HepG2 (cell line): ENCODE measurements around the gene RTEL1. TPM values are rescaled to one million over a fixed set of nuclear protein-coding genes. Genes with fewer than 3 reads are reported as not detected.

Experiments used
- ELF3 ChIP-seq: IDR thresholded peaks from 2 replicates; pipeline ENCODE4 v1.6.1; 2016; ENCODE audit warnings: missing genetic modification reagents, missing compliant biosample characterization
- GFI1 ChIP-seq: sonication (generic); formaldehyde crosslinking; IDR thresholded peaks from 2 replicates; pipeline ENCODE4 v1.5.0; 2020; ENCODE audit warnings: missing genetic modification reagents, mild to moderate bottlenecking, borderline replicate concordance
- JUND ChIP-seq: sonication (generic); formaldehyde crosslinking; IDR thresholded peaks from 2 replicates; pipeline ENCODE4 v1.8.0; 2022; ENCODE audit warnings: mild to moderate bottlenecking, missing genetic modification reagents
- MAFF ChIP-seq: IDR thresholded peaks from 2 replicates; pipeline ENCODE4 v1.6.1; 2011; ENCODE audit warnings: low read depth, low read length, improper control_type of control experiment
- TEAD2 ChIP-seq: sonication (generic); formaldehyde crosslinking; IDR thresholded peaks from 2 replicates; pipeline ENCODE4 v1.9.0; 2021; ENCODE audit warnings: missing genetic modification reagents
- YEATS4 ChIP-seq: sonication (generic); formaldehyde crosslinking; IDR thresholded peaks from 2 replicates; pipeline ENCODE4 v1.4.0; 2020; ENCODE audit warnings: missing genetic modification reagents, borderline replicate concordance
- ZNF510 ChIP-seq: sonication (generic); formaldehyde crosslinking; IDR thresholded peaks from 2 replicates; pipeline ENCODE4 v1.4.0; 2020; ENCODE audit warnings: low read depth, mild to moderate bottlenecking, missing genetic modification reagents
- ZNF724P ChIP-seq: sonication (generic); formaldehyde crosslinking; IDR thresholded peaks from 2 replicates; pipeline ENCODE4 v1.8.0; 2022; ENCODE audit warnings: missing genetic modification reagents, borderline replicate concordance
- ZNF747 ChIP-seq: sonication (generic); formaldehyde crosslinking; IDR thresholded peaks from 2 replicates; pipeline ENCODE4 v1.8.1; 2023; ENCODE audit warnings: missing genetic modification reagents, mild to moderate bottlenecking, borderline replicate concordance
- ZSCAN22 ChIP-seq: sonication (generic); formaldehyde crosslinking; IDR thresholded peaks from 2 replicates; pipeline ENCODE4 v1.4.0; 2020; ENCODE audit warnings: mild to moderate bottlenecking, missing genetic modification reagents
- polyA plus RNA-seq, 8 experiments: library from polyadenylated mRNA; depleted of rRNA in 3 of 8; stranded (reverse) in 7 of 8; unstranded in 1 of 8; fragments of >200 nt; fragmentation: Illumina TruSeq in 4 of 8; extraction: Trizol in 4 of 8; gene quantifications; 2 replicates each; pipeline versions ENCODE4 v1.2.1 to v1.2.3, GENCODE V29; 2011 to 2016; ENCODE audit warnings: low read depth in 4 of 8, missing spikeins in 1 of 8, mixed read lengths in 1 of 8; ENCODE audit not compliant: insufficient read depth in 1 of 8
- total RNA-seq, 5 experiments: library from RNA; depleted of rRNA; stranded (reverse); fragments of >200 nt; fragmentation: Illumina TruSeq; extraction: Trizol; gene quantifications; 2 replicates each; pipeline ENCODE4 v1.2.3, GENCODE V29; 2016; ENCODE audit warnings: low read depth in 1 of 5
- TF ChIP-seq, protein P1 (sequence below): sonication (generic); formaldehyde crosslinking; IDR thresholded peaks from 2 replicates; pipeline ENCODE4 v1.8.0; 2022; ENCODE audit warnings: mild to moderate bottlenecking, missing genetic modification reagents
- TF ChIP-seq, protein P2 (sequence below): sonication (generic); formaldehyde crosslinking; IDR thresholded peaks from 2 replicates; pipeline ENCODE4 v1.5.0; 2020; ENCODE audit warnings: mild to moderate bottlenecking, missing genetic modification reagents, borderline replicate concordance
- TF ChIP-seq, protein P3 (sequence below): sonication (generic); formaldehyde crosslinking; IDR thresholded peaks from 2 replicates; pipeline ENCODE4 v1.4.0; 2020; ENCODE audit warnings: missing genetic modification reagents, borderline replicate concordance

Gene RTEL1
- total and polyA plus RNA-seq, 2 of the 13 experiments (the other 11 are each of a cell fraction or from before 2014, with no cell fraction given): 21.8 to 36.4 TPM

DNA sequence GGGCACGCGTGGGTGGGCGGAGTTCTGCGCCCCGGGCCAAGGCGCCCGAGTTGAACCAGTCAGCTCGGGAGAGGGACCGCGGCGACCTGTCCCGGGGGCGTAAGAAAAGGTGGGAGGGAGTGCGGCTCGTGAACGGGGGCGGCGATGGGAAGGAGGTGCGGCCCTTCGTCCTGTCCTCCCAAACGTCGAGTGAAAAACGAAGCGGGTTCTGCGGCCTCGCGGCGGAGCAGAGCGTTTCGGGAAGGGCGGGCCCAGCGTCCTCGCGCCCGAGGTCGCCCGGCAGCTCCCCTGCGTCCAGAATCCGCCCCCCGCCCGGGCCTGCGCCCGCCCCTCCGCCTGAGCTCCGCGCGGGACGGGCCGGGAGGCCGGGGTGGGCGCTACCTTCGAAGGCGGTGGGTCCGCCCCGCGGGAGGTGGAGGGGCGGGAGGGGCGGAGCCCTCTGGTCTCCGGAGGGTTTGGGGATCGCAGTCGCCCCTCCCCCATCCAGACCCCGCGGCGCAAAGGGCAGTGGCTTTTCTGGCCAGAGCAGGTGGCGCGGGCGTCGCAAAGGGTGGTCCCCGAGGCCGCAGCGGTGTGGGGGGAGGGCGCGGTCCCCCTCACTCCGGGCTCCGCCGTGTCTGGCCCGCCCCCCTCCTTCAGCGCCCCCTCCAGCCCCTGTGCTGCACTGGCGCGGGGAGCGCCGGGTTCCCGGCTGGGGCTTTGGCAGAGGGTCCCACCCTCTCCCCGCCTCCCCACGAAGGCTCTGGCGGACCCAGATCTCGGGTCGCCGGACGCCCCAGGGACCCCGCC, 5.7 kb upstream of the RTEL1 start (continued):
- TF ChIP-seq MAFF (no peak), TEAD2 (CRISPR knock-in tag) (peak; percentile 80; the same call in 1 of the 2 replicates), ZNF510 (CRISPR knock-in tag) (no peak), YEATS4 (0 out of 2 replicates have a peak, but pooled peaks have one; percentile 16), ZNF724P (CRISPR knock-in tag) (peak; percentile 87; the same call in 1 of the 2 replicates), GFI1 (CRISPR knock-in tag) (peak; percentile 22; the same call in 1 of the 2 replicates), ZNF747 (CRISPR knock-in tag) (peak; percentile 6; the same call in 1 of the 2 replicates), ZSCAN22 (CRISPR knock-in tag) (no peak), ELF3 (CRISPR knock-in tag) (peak; percentile 46; the same call in 1 of the 2 replicates), JUND (no peak)
- TF ChIP-seq, protein P1, sequence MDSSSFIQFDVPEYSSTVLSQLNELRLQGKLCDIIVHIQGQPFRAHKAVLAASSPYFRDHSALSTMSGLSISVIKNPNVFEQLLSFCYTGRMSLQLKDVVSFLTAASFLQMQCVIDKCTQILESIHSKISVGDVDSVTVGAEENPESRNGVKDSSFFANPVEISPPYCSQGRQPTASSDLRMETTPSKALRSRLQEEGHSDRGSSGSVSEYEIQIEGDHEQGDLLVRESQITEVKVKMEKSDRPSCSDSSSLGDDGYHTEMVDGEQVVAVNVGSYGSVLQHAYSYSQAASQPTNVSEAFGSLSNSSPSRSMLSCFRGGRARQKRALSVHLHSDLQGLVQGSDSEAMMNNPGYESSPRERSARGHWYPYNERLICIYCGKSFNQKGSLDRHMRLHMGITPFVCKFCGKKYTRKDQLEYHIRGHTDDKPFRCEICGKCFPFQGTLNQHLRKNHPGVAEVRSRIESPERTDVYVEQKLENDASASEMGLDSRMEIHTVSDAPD (CRISPR knock-in tag): no peak
- TF ChIP-seq, protein P2, sequence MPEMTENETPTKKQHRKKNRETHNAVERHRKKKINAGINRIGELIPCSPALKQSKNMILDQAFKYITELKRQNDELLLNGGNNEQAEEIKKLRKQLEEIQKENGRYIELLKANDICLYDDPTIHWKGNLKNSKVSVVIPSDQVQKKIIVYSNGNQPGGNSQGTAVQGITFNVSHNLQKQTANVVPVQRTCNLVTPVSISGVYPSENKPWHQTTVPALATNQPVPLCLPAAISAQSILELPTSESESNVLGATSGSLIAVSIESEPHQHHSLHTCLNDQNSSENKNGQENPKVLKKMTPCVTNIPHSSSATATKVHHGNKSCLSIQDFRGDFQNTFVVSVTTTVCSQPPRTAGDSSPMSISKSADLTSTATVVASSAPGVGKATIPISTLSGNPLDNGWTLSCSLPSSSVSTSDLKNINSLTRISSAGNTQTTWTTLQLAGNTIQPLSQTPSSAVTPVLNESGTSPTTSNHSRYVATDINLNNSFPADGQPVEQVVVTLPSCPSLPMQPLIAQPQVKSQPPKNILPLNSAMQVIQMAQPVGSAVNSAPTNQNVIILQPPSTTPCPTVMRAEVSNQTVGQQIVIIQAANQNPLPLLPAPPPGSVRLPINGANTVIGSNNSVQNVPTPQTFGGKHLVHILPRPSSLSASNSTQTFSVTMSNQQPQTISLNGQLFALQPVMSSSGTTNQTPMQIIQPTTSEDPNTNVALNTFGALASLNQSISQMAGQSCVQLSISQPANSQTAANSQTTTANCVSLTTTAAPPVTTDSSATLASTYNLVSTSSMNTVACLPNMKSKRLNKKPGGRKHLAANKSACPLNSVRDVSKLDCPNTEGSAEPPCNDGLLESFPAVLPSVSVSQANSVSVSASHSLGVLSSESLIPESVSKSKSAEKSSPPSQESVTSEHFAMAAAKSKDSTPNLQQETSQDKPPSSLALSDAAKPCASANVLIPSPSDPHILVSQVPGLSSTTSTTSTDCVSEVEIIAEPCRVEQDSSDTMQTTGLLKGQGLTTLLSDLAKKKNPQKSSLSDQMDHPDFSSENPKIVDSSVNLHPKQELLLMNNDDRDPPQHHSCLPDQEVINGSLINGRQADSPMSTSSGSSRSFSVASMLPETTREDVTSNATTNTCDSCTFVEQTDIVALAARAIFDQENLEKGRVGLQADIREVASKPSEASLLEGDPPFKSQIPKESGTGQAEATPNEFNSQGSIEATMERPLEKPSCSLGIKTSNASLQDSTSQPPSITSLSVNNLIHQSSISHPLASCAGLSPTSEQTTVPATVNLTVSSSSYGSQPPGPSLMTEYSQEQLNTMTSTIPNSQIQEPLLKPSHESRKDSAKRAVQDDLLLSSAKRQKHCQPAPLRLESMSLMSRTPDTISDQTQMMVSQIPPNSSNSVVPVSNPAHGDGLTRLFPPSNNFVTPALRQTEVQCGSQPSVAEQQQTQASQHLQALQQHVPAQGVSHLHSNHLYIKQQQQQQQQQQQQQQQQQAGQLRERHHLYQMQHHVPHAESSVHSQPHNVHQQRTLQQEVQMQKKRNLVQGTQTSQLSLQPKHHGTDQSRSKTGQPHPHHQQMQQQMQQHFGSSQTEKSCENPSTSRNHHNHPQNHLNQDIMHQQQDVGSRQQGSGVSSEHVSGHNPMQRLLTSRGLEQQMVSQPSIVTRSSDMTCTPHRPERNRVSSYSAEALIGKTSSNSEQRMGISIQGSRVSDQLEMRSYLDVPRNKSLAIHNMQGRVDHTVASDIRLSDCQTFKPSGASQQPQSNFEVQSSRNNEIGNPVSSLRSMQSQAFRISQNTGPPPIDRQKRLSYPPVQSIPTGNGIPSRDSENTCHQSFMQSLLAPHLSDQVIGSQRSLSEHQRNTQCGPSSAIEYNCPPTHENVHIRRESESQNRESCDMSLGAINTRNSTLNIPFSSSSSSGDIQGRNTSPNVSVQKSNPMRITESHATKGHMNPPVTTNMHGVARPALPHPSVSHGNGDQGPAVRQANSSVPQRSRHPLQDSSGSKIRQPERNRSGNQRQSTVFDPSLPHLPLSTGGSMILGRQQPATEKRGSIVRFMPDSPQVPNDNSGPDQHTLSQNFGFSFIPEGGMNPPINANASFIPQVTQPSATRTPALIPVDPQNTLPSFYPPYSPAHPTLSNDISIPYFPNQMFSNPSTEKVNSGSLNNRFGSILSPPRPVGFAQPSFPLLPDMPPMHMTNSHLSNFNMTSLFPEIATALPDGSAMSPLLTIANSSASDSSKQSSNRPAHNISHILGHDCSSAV (CRISPR knock-in tag): no peak
- TF ChIP-seq, protein P3, sequence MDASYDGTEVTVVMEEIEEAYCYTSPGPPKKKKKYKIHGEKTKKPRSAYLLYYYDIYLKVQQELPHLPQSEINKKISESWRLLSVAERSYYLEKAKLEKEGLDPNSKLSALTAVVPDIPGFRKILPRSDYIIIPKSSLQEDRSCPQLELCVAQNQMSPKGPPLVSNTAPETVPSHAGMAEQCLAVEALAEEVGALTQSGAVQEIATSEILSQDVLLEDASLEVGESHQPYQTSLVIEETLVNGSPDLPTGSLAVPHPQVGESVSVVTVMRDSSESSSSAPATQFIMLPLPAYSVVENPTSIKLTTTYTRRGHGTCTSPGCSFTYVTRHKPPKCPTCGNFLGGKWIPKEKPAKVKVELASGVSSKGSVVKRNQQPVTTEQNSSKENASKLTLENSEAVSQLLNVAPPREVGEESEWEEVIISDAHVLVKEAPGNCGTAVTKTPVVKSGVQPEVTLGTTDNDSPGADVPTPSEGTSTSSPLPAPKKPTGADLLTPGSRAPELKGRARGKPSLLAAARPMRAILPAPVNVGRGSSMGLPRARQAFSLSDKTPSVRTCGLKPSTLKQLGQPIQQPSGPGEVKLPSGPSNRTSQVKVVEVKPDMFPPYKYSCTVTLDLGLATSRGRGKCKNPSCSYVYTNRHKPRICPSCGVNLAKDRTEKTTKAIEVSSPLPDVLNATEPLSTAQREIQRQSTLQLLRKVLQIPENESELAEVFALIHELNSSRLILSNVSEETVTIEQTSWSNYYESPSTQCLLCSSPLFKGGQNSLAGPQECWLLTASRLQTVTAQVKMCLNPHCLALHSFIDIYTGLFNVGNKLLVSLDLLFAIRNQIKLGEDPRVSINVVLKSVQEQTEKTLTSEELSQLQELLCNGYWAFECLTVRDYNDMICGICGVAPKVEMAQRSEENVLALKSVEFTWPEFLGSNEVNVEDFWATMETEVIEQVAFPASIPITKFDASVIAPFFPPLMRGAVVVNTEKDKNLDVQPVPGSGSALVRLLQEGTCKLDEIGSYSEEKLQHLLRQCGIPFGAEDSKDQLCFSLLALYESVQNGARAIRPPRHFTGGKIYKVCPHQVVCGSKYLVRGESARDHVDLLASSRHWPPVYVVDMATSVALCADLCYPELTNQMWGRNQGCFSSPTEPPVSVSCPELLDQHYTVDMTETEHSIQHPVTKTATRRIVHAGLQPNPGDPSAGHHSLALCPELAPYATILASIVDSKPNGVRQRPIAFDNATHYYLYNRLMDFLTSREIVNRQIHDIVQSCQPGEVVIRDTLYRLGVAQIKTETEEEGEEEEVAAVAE (CRISPR knock-in tag): no peak
